ENCODE data around the gene LSM4. TPM values are rescaled to one million over a fixed set of nuclear protein-coding genes. Genes with fewer than 3 reads are reported as not detected.

Gene LSM4
- total and polyA plus RNA-seq, 10 of the 15 experiments (the other 5 are each of a cell fraction or from before 2014, with no cell fraction given): 12.6 to 652 (median 217) TPM

GRCh38 chr19:18336121-18336520 is 13.2 kb upstream of the LSM4 start:
- CTCF ChIA-PET: interaction anchor here (1.0 to 1.8 kb wide), 3 partner anchors 7 to 57 kb away, joined by 3 to 8 read pairs (median 6); no protein-coding TSS in a partner anchor

DNA sequence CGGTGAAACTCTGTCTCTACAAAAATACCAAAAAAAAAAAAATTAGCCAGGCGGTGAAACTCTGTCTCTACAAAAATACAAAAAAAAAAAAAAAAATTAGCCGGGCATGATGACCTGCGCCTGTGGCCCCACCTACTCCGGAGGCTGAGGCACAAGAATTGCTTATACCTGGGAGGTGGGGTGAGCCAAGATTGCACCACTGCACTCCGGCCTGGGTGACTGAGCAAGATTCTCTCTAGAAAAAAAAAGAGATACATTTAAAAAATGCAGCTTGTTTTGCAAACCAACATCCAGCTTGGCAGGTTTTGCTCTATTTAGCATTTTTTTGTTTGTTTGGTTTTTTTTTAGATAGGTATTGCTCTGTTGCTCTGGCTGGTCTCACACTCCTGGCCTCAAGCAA is 10.8 kb upstream of the LSM4 start:
- Histone ChIP-seq H3K4me2 (ENCODE audit: control insufficient read depth, insufficient read depth) (no peak overlapping the region), H2AFZ (ENCODE audit: control insufficient read depth, low read depth, low read length) (no peak overlapping the region), H3K4me3 (no peak overlapping the region), H3K79me2 (ENCODE audit: control insufficient read depth, insufficient read depth, low read length) (no peaks in the 10 kb centered on the region), H3K9ac (ENCODE audit: control insufficient read depth, insufficient read depth, low read length) (no peak overlapping the region), H3K9me3 (replicated peaks; ENCODE audit: control insufficient read depth, insufficient read depth, low read length) (no peaks in the 10 kb centered on the region), H3K27me3 (replicated peaks in 1 of 2; ENCODE audit: control insufficient read depth in 2 of 2, insufficient read depth in 2 of 2, low read length in 1 of 2) (no peaks in the 10 kb centered on the region), H3K27ac (ENCODE audit: control insufficient read depth, insufficient read depth) (no peak overlapping the region), H3K36me3 (ENCODE audit: control insufficient read depth in 2 of 2, insufficient read depth in 2 of 2, low read length in 1 of 2) (no peaks in the 10 kb centered on the region), H4K20me1 (ENCODE audit: control insufficient read depth, insufficient read depth) (no peaks in the 10 kb centered on the region), H3K4me1 (ENCODE audit: control insufficient read depth, insufficient read depth, low read length) (no peaks in the 10 kb centered on the region)
- DNase-seq (ENCODE audit: low read depth, low spot score) (no peak), ATAC-seq (no peak), FAIRE-seq (no peak)
- BruUV-seq (replicated peaks): no TSS peak
- intact Hi-C loops (cut with micrococcal nuclease; ENCODE audit: unreplicated experiment) (no loop called here), in situ Hi-C loops (cut with MboI) (no loop called here)
- CTCF ChIA-PET: interaction anchor here (0.5 to 11.3 kb wide), 4 partner anchors 54 to 83 kb away, joined by 3 to 516 read pairs (median 3); partner anchors contain the start of genes IQCN and JUND
- WGBS (ENCODE audit: insufficient coverage, insufficient replicate concordance, low lambda C conversion rate, missing lambda C conversion rate): 49% methylated on average over 6 of the region's 6 CpGs
- POLR2A ChIA-PET: interaction anchor here (0.7 to 10.4 kb wide), 3 partner anchors 32 to 63 kb away, joined by 3 to 206 read pairs (median 6); partner anchors contain the start of gene JUND
- RAD21 ChIA-PET (ENCODE audit: unreplicated experiment): no interaction called here
- SMC1A ChIA-PET (ENCODE audit: uncharacterized antibody, unreplicated experiment): interaction anchor here (0.7 kb wide), 1 partner anchor 16 kb away, joined by 3 read pairs; no protein-coding TSS in a partner anchor
- TF ChIP-seq CHD1 (IDR thresholded peaks at IDR 0.05; ENCODE audit: low read depth, low read length): no peak
- no peak for TF ChIP-seq ETV6 (conservative IDR thresholded peaks at IDR 0.05 in 1 of 2, IDR thresholded peaks at IDR 0.05 in 1 of 2; ENCODE audit: borderline replicate concordance in 1 of 2, low read depth in 1 of 2)
- TF ChIP-seq, protein P1, sequence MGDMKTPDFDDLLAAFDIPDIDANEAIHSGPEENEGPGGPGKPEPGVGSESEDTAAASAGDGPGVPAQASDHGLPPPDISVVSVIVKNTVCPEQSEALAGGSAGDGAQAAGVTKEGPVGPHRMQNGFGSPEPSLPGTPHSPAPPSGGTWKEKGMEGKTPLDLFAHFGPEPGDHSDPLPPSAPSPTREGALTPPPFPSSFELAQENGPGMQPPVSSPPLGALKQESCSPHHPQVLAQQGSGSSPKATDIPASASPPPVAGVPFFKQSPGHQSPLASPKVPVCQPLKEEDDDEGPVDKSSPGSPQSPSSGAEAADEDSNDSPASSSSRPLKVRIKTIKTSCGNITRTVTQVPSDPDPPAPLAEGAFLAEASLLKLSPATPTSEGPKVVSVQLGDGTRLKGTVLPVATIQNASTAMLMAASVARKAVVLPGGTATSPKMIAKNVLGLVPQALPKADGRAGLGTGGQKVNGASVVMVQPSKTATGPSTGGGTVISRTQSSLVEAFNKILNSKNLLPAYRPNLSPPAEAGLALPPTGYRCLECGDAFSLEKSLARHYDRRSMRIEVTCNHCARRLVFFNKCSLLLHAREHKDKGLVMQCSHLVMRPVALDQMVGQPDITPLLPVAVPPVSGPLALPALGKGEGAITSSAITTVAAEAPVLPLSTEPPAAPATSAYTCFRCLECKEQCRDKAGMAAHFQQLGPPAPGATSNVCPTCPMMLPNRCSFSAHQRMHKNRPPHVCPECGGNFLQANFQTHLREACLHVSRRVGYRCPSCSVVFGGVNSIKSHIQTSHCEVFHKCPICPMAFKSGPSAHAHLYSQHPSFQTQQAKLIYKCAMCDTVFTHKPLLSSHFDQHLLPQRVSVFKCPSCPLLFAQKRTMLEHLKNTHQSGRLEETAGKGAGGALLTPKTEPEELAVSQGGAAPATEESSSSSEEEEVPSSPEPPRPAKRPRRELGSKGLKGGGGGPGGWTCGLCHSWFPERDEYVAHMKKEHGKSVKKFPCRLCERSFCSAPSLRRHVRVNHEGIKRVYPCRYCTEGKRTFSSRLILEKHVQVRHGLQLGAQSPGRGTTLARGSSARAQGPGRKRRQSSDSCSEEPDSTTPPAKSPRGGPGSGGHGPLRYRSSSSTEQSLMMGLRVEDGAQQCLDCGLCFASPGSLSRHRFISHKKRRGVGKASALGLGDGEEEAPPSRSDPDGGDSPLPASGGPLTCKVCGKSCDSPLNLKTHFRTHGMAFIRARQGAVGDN (IDR thresholded peaks at IDR 0.05): no peak
- no peak for TF ChIP-seq CHD4 (IDR thresholded peaks at IDR 0.05)
- no peak for TF ChIP-seq ZNF207 (IDR thresholded peaks at IDR 0.05; ENCODE audit: borderline replicate concordance)
- TF ChIP-seq RAD21 (IDR thresholded peaks at IDR 0.05; ENCODE audit: insufficient read depth, low read depth, low read length): no peak

More at GRCh38 chr19:18336121-18336520, 13.2 kb upstream of the LSM4 start:
- Histone ChIP-seq H4K20me1 (ENCODE audit: control insufficient read depth, insufficient read depth) (no peaks in the 10 kb centered on the region), H3K27me3 (replicated peaks in 1 of 2; ENCODE audit: control insufficient read depth in 2 of 2, insufficient read depth in 2 of 2, low read length in 1 of 2) (no peaks in the 10 kb centered on the region), H3K27ac (ENCODE audit: control insufficient read depth, insufficient read depth) (no peak overlapping the region), H3K36me3 (ENCODE audit: control insufficient read depth in 2 of 2, insufficient read depth in 2 of 2, low read length in 1 of 2) (no peaks in the 10 kb centered on the region), H2AFZ (ENCODE audit: control insufficient read depth, low read depth, low read length) (no peak overlapping the region), H3K9ac (ENCODE audit: control insufficient read depth, insufficient read depth, low read length) (no peak overlapping the region), H3K4me1 (ENCODE audit: control insufficient read depth, insufficient read depth, low read length) (peaks cover 6% of the 10 kb centered on the region), H3K9me3 (replicated peaks; ENCODE audit: control insufficient read depth, insufficient read depth, low read length) (no peaks in the 10 kb centered on the region), H3K79me2 (ENCODE audit: control insufficient read depth, insufficient read depth, low read length) (peaks cover 4% of the 10 kb centered on the region), H3K4me3 (no peak overlapping the region), H3K4me2 (ENCODE audit: control insufficient read depth, insufficient read depth) (no peak overlapping the region)
- no peak for FAIRE-seq
- BruUV-seq (replicated peaks): no TSS peak
- POLR2A ChIA-PET: interaction anchor here (0.6 to 1.0 kb wide), 3 partner anchors 56 to 106 kb away, joined by 3 read pairs; no protein-coding TSS in a partner anchor
- WGBS (ENCODE audit: insufficient coverage, insufficient replicate concordance, low lambda C conversion rate, missing lambda C conversion rate): 53% methylated on average over 6 of the region's 7 CpGs
- RAD21 ChIA-PET (ENCODE audit: unreplicated experiment): interaction anchor here (1.0 to 1.2 kb wide), 2 partner anchors 10 to 56 kb away, joined by 3 to 4 read pairs; no protein-coding TSS in a partner anchor
- no peak for ATAC-seq
- intact Hi-C loops (cut with micrococcal nuclease; ENCODE audit: unreplicated experiment) (no loop called here), in situ Hi-C loops (cut with MboI) (no loop called here)
- SMC1A ChIA-PET (ENCODE audit: uncharacterized antibody, unreplicated experiment): interaction anchor here (1.2 kb wide), 2 partner anchors 14 to 113 kb away, joined by 3 to 5 read pairs; partner anchors contain the start of gene LSM4
- DNase-seq (ENCODE audit: low read depth, low spot score): no peak
- TF ChIP-seq TARDBP (IDR thresholded peaks at IDR 0.05; ENCODE audit: borderline replicate concordance) (no peak), ZNF384 (IDR thresholded peaks at IDR 0.05; ENCODE audit: borderline replicate concordance, low read depth, low read length) (no peak), SIN3A (IDR thresholded peaks at IDR 0.05; ENCODE audit: low read depth, low read length) (no peak)
- TF ChIP-seq, protein P2, sequence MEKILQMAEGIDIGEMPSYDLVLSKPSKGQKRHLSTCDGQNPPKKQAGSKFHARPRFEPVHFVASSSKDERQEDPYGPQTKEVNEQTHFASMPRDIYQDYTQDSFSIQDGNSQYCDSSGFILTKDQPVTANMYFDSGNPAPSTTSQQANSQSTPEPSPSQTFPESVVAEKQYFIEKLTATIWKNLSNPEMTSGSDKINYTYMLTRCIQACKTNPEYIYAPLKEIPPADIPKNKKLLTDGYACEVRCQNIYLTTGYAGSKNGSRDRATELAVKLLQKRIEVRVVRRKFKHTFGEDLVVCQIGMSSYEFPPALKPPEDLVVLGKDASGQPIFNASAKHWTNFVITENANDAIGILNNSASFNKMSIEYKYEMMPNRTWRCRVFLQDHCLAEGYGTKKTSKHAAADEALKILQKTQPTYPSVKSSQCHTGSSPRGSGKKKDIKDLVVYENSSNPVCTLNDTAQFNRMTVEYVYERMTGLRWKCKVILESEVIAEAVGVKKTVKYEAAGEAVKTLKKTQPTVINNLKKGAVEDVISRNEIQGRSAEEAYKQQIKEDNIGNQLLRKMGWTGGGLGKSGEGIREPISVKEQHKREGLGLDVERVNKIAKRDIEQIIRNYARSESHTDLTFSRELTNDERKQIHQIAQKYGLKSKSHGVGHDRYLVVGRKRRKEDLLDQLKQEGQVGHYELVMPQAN (conservative IDR thresholded peaks at IDR 0.05): no peak
